ENCODE measurements around the gene APBB2.

The APBB2 gene

GRCh38 chr4:41102414-41103092 lies 111.8 kb downstream of the APBB2 start:
- no peak for DNase-seq (ENCODE audit: low spot score)

- DNase-seq (ENCODE audit: low spot score): no peak
These were observed 116.0 kb downstream of the APBB2 start for GRCh38 chr4:41098093-41099048.

DNA sequence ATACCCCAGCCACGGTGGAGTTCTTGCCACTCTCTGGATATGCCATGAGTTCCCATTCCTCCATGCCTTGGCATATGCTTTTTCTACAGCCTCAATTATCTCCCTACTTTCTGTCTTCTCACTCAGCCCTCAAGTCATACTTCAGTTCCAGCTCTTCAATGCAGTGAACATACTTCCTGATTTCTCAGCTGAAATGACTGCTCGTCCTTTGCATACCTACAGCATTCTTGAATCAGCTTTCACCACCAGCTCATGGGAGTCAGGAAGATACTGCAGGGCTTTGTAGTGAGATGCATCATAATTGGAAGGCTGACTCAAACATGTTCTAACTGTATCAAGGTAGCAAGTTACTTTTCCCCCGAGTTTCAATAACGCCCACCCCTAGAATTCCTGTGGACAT lies 118.4 kb downstream of the APBB2 start:
- DNase-seq (ENCODE audit: low spot score): no peak

DNA sequence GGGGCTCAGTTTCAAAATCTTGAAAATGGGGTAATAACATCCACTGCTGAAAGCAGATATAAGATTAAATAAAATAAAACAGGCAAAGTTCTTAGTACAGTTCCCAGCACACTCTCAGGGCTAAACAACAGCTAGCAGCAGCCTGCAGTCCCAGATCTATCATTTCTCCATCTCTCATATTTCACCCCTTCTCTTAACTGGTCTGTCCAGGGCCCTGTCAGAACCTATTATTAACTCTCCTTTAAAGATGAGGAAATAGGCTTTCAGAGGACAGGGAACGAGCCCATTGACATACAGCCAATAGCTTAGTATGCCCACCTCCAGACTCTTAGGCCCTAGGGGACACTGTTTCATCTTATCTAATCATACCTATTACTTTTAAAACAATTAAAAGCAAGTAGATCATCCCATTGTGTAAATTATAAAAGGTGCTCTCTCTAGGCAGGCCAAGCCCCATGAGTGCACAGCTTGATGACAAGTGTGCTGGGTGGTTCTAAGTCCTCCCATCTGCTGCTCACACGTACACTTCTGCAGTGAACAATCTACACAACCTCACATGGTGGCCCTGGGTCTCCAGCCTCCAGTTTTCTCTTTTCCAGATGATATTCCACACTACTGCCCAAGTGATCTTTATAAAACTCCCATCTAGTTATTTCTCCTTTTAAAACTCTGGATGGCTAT lies 119.0 kb downstream of the APBB2 start:
- DNase-seq (ENCODE audit: low spot score): no peak

GRCh38 chr4:41092128-41092527 lies 122.2 kb downstream of the APBB2 start:
- DNase-seq (ENCODE audit: low spot score): no peak

GRCh38 chr4:41081847-41082246 lies 132.5 kb downstream of the APBB2 start:
- no peak for DNase-seq (ENCODE audit: low spot score)

- DNase-seq (ENCODE audit: low spot score): no peak
These were observed 133.4 kb downstream of the APBB2 start for GRCh38 chr4:41080976-41081375.

- no peak for DNase-seq (ENCODE audit: low spot score)
These were observed 134.3 kb downstream of the APBB2 start for GRCh38 chr4:41079881-41080560.

- DNase-seq (ENCODE audit: low spot score): no peak
These were observed 136.7 kb downstream of the APBB2 start for GRCh38 chr4:41077628-41078027.

DNA sequence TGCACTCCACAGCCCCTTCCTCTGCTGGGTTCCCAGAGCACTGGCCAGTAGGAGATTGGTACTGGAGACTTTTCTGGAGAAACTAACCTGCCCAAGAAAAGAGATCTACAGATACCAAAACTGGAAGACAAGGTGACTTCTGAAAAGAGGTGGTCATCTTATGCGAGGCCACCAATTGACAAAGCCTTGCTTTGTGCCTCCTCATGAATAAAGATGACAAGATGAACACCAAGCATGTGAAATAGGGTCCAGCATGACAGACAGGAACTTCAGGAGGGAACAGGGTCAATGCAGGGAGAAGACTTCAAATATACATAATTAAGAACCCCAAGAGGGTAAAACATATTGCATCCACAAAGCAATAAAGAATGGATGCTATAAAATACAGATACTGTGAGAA lies 137.9 kb downstream of the APBB2 start:
- no peak for DNase-seq (ENCODE audit: low spot score)

DNA sequence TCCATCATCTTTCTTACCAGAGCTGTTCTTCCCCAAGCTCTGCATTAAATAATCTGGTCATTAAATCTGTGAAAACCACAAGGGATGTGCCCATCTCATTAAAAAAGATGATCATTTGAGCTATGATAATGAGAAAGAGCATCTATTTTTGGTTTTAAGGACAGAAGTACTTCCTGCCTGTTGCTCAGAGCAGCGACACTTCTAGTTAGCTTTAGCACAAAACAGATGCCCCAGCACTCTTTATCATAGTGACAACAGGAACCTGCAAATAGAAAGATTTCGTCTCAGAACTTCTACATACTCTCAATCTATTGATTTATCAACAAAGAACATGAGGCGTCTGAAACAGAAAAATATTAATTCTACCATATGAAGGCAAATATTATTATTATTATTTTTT lies 140.1 kb downstream of the APBB2 start:
- DNase-seq (ENCODE audit: low spot score): no peak

GRCh38 chr4:41072021-41072777 lies 142.1 kb downstream of the APBB2 start:
- no peak for DNase-seq (ENCODE audit: low spot score)

GRCh38 chr4:41070516-41071281 lies 143.6 kb downstream of the APBB2 start:
- DNase-seq (ENCODE audit: low spot score): no peak

GRCh38 chr4:41069838-41070237 lies 144.5 kb downstream of the APBB2 start:
- DNase-seq (ENCODE audit: low spot score): no peak

DNA sequence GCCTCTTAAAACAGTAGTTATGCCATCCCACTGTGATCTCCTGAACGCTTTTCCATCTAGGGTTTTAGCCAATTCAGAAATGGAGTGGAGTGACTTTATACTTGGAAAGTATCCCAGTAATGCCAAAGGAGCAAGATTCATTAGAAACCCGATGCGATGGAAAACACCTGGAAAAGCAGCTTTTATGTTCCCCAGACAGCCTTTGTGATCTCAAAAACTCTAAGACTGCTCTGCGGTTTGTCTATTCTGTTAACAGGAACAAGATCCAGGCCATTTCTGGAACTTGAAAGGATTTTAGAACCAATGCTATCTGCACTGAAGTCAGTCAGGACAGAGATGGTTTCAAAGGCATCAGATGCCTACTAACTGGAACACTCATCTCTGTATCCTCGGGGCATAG lies 145.1 kb downstream of the APBB2 start:
- no peak for DNase-seq (ENCODE audit: low spot score)

GRCh38 chr4:41067369-41067768 lies 147.0 kb downstream of the APBB2 start:
- no peak for DNase-seq (ENCODE audit: low spot score)

- DNase-seq (ENCODE audit: low spot score): no peak
These were observed 148.3 kb downstream of the APBB2 start for GRCh38 chr4:41066049-41066448.

GRCh38 chr4:41065434-41066006 lies 148.8 kb downstream of the APBB2 start:
- no peak for DNase-seq (ENCODE audit: low spot score)

- DNase-seq (ENCODE audit: low spot score): no peak
These were observed 149.4 kb downstream of the APBB2 start for GRCh38 chr4:41064953-41065352.

GRCh38 chr4:41061482-41062185 lies 152.7 kb downstream of the APBB2 start:
- no peak for DNase-seq (ENCODE audit: low spot score)

All from CD4-positive, alpha-beta T cell treated with Interleukin-15 for 4 hours (primary cell).